Right lung (tissue), 5 donors: ENCODE results near the gene HECW1. TPM values are rescaled to one million over a fixed set of nuclear protein-coding genes. Genes with fewer than 3 reads are reported as not detected.

Experiments
- DNase-seq, 2 donors: peaks; one replicate each; pipeline ENCODE4 v3.0.0-alpha.2; 2013
- polyA plus RNA-seq, 5 donors: library from polyadenylated mRNA; unstranded; fragments of 120-200 nt; gene quantifications; one replicate each; pipeline versions ENCODE4 v1.2.1 to v1.2.3, GENCODE V29; 2013; ENCODE audit warnings: inconsistent platforms in 1 of 5, low replicate concordance in 1 of 5; ENCODE audit not compliant: insufficient read length in 5 of 5, insufficient read depth in 1 of 5

Gene HECW1
- polyA plus RNA-seq, 5 donors: 1.9 to 3.6 (median 3.4) TPM

DNA sequence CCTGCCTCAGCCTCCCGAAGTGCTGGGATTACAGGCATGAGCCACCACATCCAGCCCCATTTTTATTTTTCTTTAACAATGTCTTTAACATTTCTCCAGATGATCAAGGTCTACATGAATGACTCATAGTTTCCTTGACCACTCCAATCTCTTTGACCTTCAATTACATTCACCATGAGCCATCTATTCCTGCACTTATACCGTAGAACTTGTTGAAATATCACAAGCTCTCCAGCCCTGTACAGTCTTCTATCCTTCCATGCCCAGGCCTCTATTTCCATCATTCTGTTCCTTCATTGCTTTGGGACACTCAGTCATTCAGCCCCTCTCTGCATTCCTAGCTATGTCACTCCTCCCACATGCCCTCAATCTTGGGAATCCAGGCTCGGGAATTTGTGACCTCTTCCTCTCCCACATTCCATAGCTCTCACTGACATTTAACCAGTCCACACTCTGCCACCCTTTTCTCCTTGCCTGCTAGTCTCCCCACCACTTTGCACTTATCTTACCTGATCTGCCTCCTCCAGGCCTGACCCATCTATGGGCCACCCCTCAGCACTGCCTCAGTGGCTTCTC lies 318.7 kb downstream of the HECW1 start:
- no peak for DNase-seq

DNA sequence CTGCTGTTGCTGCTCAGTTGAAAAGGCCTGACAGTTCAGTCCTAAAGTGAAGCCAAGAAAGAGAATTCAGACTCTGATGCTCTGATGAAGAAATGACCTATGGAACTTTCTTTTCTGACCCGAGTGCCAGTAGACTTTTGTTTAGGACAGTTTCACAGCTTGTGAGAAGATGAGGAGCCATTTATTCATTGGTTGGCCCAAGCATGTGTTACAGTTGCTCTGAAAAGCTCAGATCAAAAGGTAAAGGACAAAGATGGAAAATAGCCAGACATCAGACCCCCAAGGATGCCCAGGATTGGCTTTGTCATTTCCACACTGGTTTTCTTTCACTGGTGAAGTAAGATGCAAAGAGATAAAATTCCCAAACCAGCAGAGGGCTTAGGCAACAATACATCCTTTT lies 321.2 kb downstream of the HECW1 start:
- no peak for DNase-seq

DNA sequence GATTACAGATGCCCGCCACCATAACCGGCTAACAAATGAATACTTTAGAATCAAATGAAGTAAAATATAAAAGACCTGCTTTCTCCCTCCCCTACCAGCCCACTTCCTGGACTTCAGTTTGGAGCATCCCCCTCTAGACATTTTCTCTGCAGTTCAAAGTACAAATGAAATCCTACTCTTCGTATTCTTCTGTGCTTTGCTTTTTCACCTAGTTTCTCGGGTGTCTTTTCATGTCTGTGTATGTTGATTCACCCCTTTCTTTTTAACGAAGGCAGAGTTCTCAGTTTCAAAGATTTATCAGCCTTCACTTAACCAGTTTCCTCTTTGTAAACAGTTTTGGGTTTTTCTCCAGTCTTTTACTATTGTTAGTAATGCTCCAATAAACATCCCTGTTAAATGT lies 324.6 kb downstream of the HECW1 start:
- DNase-seq: no peak

DNA sequence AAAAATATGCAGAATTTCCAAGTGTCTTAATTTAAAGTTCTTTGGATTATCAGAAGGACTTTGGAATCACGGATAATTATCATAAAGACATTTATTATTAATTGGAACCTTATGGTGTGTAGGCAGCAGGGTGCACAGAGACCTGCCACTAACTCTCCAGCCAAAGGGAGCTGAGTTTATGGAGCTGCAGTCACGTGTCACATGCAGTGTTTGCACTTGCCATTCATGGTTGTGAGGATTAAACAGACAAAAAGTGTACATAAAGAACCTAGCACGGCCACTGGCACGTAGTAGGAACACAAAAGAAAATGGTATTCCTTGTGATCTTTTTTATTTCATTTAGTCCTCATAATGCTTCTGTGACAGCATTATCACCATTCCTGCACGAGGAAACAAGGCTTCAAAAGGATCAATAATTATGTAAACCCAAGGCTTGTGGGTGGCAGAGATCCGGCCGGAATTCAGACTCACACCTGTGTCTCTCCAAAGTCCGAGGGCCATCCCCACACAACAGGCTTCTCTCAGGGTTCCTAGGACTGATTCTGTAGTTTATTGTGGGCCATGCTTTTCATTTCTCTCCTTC lies 326.5 kb downstream of the HECW1 start:
- no peak for DNase-seq

GRCh38 chr7:43439631-43440401 lies 327.4 kb downstream of the HECW1 start:
- peak in 1 of 2 donors; percentile 13 for DNase-seq

DNA sequence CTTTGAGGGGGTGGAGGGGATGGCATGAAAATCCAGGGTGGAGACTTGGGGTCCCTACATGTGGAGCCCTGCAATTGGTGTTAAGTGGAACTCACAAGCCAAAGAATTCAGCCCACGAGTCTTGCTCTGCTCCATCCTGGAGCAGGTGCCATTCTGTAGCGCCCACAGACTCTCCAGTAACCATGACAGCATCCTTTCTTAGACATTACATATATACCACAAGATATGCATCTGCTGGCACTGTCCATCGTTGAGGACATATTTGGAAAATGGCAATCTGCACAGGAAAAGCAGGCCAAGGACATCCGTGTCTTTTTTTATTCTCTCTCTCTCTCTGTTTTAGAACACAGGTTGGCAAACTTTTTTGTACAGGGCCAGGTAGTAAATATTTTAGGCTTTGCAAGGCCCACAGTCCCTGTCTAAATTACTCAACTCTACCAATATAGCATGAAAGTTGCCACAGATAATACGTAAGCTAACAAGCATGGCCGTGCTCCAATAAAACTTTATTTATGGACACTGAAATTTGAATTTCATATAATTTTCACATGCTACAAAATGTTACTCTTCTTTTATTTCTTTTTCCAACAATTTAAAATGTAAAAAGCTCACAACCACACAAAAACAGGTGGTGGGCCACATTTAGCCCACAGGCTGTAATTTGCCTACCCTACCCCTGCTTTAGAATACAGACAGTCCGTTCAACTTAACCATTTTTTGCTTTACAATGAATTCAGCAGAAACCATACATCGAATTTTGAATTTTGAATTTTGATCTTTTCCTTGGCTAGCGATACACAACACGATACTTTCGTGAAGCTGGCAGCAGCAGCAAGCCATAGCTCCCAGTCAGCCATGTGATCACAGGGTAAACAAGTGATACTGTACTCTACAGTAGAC lies 329.0 kb downstream of the HECW1 start:
- no peak for DNase-seq

DNA sequence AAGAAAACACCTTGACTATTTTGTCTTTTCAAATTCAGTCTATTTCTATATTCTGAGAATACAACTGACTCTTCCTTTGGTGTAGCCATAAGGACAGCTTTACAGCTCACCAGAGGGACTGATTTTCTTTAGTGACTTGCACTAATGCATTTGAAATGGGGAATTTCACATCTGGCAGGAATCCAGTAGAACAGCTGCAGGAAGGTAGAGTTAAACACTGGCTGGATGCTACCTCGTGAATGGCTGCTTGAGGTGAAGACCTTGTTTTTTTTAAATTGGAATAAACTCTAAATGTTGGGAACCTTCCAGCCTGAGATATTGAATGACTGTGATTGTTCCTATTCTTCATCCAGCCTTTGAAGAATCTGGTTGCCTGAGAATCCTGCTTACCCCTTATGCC lies 330.9 kb downstream of the HECW1 start:
- no peak for DNase-seq

GRCh38 chr7:43444711-43445578 lies 332.5 kb downstream of the HECW1 start:
- no peak for DNase-seq

DNA sequence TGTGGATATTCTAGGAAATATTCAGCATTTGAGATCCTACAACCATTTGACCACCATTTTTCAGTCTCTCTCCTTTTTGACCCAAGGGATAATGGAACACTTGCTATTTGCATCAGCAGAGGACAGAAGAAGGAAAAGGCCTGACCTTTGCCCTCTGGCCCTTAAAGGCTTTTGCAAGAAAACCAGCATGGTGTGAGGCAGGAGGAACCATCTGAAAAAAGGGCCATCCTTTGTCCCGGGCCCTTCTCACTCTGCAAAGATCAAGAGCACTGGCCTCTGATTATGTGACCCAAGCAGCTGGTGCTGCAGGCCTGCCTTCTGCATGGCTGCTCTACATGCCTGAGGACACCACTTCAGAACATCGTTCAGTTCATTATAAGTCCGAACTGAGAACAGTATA lies 337.1 kb downstream of the HECW1 start:
- no peak for DNase-seq

DNA sequence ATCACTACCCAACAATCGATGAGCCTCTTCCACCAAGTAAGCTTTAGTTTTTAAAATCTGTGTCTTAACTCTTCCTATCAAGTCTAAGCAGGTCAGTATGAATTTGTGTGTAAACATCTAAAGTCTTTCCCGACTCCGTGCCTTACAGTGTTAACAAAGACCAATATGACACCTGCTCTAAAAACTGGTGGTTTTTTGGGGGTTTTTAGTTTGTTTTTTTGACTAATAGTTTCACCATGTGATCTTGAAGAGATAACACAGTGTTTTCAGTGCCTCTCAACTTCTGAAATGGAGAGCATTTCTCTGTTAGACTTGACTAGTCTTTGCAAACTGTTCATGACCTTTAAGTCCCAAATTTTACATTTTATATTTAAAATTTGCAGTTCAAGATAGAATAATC lies 338.4 kb downstream of the HECW1 start:
- DNase-seq: no peak

GRCh38 chr7:43454936-43455518 lies 342.6 kb downstream of the HECW1 start:
- peak; percentile 9 to 32 for DNase-seq

GRCh38 chr7:43456200-43456599 lies 343.8 kb downstream of the HECW1 start:
- DNase-seq: no peak

- DNase-seq: no peak
Measured at GRCh38 chr7:43458330-43459018, 346.0 kb downstream of the HECW1 start.

- no peak for DNase-seq
Measured at GRCh38 chr7:43459019-43459337, 346.5 kb downstream of the HECW1 start.

DNA sequence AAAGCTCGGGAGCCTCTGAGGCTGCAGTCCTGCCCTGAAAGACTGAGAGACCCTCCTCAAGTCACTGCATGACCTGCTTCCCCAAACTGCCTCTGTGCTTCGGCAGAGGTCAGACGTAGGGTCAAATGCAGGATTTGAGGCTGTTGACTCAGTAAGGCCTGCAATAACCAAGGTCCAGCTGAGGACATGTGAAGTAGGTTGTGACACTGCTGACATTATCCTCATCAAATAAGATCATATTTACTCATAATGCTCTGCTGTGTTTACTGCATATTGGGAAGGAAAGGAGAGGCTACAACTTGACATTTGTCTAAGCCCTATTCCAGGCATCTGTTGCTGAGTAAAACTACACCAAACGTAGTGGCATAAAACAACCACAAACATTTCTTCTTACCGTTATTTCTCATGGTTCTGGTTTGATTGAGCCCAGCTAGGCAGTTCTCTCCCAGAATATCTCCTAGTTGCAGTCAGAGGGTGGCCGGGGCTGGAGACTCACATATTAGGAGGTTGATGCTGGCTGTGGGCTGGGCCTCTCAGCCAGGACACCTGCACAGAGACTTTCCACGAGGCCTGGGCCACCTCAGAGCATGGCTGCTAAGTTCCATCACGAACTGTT lies 348.4 kb downstream of the HECW1 start:
- no peak for DNase-seq

GRCh38 chr7:43461349-43462024 lies 349.0 kb downstream of the HECW1 start:
- DNase-seq: no peak

- no peak for DNase-seq
Measured at GRCh38 chr7:43462836-43463235, 350.4 kb downstream of the HECW1 start.

DNA sequence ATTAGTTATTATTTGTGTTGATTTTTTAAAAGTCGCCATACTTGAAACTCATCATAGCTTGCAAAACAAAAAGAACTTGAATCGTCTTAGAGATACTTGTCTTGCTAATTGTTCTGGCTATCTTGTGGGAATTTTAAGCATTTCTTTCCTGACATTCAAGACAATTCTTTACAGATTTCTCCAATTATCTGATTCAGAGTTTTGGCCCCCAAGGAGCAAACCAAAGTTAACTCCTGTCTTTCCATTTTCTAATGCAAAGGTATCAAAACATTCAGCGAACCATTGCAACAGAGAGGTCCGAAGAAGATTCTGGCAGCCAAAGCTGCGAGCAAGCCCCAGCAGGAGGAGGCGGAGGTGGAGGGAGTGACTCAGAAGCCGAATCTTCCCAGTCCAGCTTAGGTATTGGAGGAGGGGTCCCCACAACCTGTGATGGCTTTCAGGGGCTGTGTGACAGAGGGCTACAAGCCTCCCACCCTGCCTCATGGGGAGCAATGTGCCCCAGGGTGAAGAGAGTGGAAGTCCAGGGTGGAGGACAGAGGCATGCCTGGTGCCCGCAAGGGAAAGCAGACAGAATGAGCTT lies 351.0 kb downstream of the HECW1 start:
- DNase-seq: no peak
